Measurements from ENCODE around the gene CARS2. TPM values are rescaled to one million over a fixed set of nuclear protein-coding genes. Genes with fewer than 3 reads are reported as not detected.
"Not testable (repeated sequence)": the region's sequence is repeated elsewhere in the genome, so short reads cannot be mapped to it uniquely, and the experiment has no call there.

Gene CARS2
- total and polyA plus RNA-seq, 4 donors = 47.7 to 65.0 (median 54.2) TPM

GRCh38 chr13:110616103-110617101 lies 89.5 kb downstream of the CARS2 start:
- DNase-seq (ENCODE audit: low read depth in 4 of 6, low spot score in 6 of 6) = peak in 1 of 6 donors; percentile 17
- peak overlapping the region; percentile 40 for H3K27ac ChIP-seq (ENCODE audit: low read depth, low read length)
- 0% methylated on average over 28 of the region's 37 CpGs for WGBS (ENCODE audit: insufficient coverage)
- H3K4me3 ChIP-seq (ENCODE audit: low read depth, low read length) = peak overlapping the region; percentile 63
- H3K36me3 ChIP-seq (ENCODE audit: control insufficient read depth, insufficient read depth, low read length) = peaks cover 3% of the 10 kb centered on the region
- H3K4me1 ChIP-seq (ENCODE audit: control insufficient read depth, insufficient read depth, low read length) = peaks cover 19% of the 10 kb centered on the region
- H3K27me3 ChIP-seq (ENCODE audit: control insufficient read depth, insufficient read depth, low read length) = no peaks in the 10 kb centered on the region
- peaks cover 1% of the 10 kb centered on the region for H3K9me3 ChIP-seq (ENCODE audit: control insufficient read depth, insufficient read depth, low read length)

- Histone ChIP-seq H3K27me3 (ENCODE audit: control insufficient read depth, insufficient read depth, low read length) (peaks cover under 1% of the 10 kb centered on the region), H3K4me3 (ENCODE audit: low read depth, low read length) (peak within 1 kb of the TSS; percentile 63), H3K27ac (ENCODE audit: low read depth, low read length) (peak within 1 kb of the TSS; percentile 84), H3K9me3 (ENCODE audit: control insufficient read depth, insufficient read depth, low read length) (peaks cover 1% of the 10 kb centered on the region), H3K36me3 (ENCODE audit: control insufficient read depth, insufficient read depth, low read length) (peaks cover 3% of the 10 kb centered on the region), H3K4me1 (ENCODE audit: control insufficient read depth, insufficient read depth, low read length) (peaks cover 19% of the 10 kb centered on the region)
- WGBS (ENCODE audit: insufficient coverage) = 1% methylated on average over 95 of the region's 95 CpGs
- peak; percentile 79 to 97 (median 84) for DNase-seq (ENCODE audit: low read depth in 4 of 6, low spot score in 6 of 6)
Measured at GRCh38 chr13:110615322-110616102, 90.4 kb downstream of the CARS2 start, which contains the start of gene NAXD. TSS of gene NAXD (plus strand) at chr13:110615545. CDS start at chr13:110615602, 57 bp downstream.

GRCh38 chr13:110615005-110615321 lies 91.0 kb downstream of the CARS2 start:
- Histone ChIP-seq H3K27me3 (ENCODE audit: control insufficient read depth, insufficient read depth, low read length) (peaks cover 3% of the 10 kb centered on the region), H3K9me3 (ENCODE audit: control insufficient read depth, insufficient read depth, low read length) (peaks cover 1% of the 10 kb centered on the region), H3K4me3 (ENCODE audit: low read depth, low read length) (peak overlapping the region; percentile 63), H3K27ac (ENCODE audit: low read depth, low read length) (peak overlapping the region; percentile 38), H3K36me3 (ENCODE audit: control insufficient read depth, insufficient read depth, low read length) (peaks cover 3% of the 10 kb centered on the region), H3K4me1 (ENCODE audit: control insufficient read depth, insufficient read depth, low read length) (peaks cover 19% of the 10 kb centered on the region)
- no peak for DNase-seq (ENCODE audit: low read depth in 4 of 6, low spot score in 6 of 6)
- 88% methylated on average over 11 of the region's 11 CpGs for WGBS (ENCODE audit: insufficient coverage)

- H3K4me1 ChIP-seq (ENCODE audit: control insufficient read depth, insufficient read depth, low read length) = peaks cover 8% of the 10 kb centered on the region
- H3K9me3 ChIP-seq (ENCODE audit: control insufficient read depth, insufficient read depth, low read length) = peaks cover 1% of the 10 kb centered on the region
- no peak for DNase-seq (ENCODE audit: low read depth in 4 of 6, low spot score in 6 of 6)
- H3K27ac ChIP-seq (ENCODE audit: low read depth, low read length) = no peak overlapping the region
- no peak overlapping the region for H3K4me3 ChIP-seq (ENCODE audit: low read depth, low read length)
- H3K36me3 ChIP-seq (ENCODE audit: control insufficient read depth, insufficient read depth, low read length) = no peaks in the 10 kb centered on the region
- 88% methylated on average over 8 of the region's 12 CpGs for WGBS (ENCODE audit: insufficient coverage)
- peaks cover 3% of the 10 kb centered on the region for H3K27me3 ChIP-seq (ENCODE audit: control insufficient read depth, insufficient read depth, low read length)
Measured at GRCh38 chr13:110610955-110611595, 94.8 kb downstream of the CARS2 start.

GRCh38 chr13:110607675-110608224 lies 98.2 kb downstream of the CARS2 start:
- H3K4me1 ChIP-seq (ENCODE audit: control insufficient read depth, insufficient read depth, low read length) = no peaks in the 10 kb centered on the region
- no peak for DNase-seq (ENCODE audit: low read depth in 4 of 6, low spot score in 6 of 6)
- no peaks in the 10 kb centered on the region for H3K9me3 ChIP-seq (ENCODE audit: control insufficient read depth, insufficient read depth, low read length)
- no peaks in the 10 kb centered on the region for H3K36me3 ChIP-seq (ENCODE audit: control insufficient read depth, insufficient read depth, low read length)
- H3K27ac ChIP-seq (ENCODE audit: low read depth, low read length) = no peak overlapping the region
- WGBS (ENCODE audit: insufficient coverage) = no CpG with 5 or more reads among the region's 3 CpGs
- peaks cover 3% of the 10 kb centered on the region for H3K27me3 ChIP-seq (ENCODE audit: control insufficient read depth, insufficient read depth, low read length)
- no peak overlapping the region for H3K4me3 ChIP-seq (ENCODE audit: low read depth, low read length)

GRCh38 chr13:110606281-110606680 lies 99.6 kb downstream of the CARS2 start:
- not testable (repeated sequence) for H3K27ac ChIP-seq (ENCODE audit: low read depth, low read length); H3K9me3 ChIP-seq (ENCODE audit: control insufficient read depth, insufficient read depth, low read length); DNase-seq (ENCODE audit: low read depth in 4 of 6, low spot score in 6 of 6); H3K36me3 ChIP-seq (ENCODE audit: control insufficient read depth, insufficient read depth, low read length); H3K4me3 ChIP-seq (ENCODE audit: low read depth, low read length); H3K27me3 ChIP-seq (ENCODE audit: control insufficient read depth, insufficient read depth, low read length); H3K4me1 ChIP-seq (ENCODE audit: control insufficient read depth, insufficient read depth, low read length)
- WGBS (ENCODE audit: insufficient coverage) = no CpG with 5 or more reads among the region's 33 CpGs

- Histone ChIP-seq H3K36me3 (ENCODE audit: control insufficient read depth, insufficient read depth, low read length) (no peaks in the 10 kb centered on the region), H3K4me3 (ENCODE audit: low read depth, low read length) (no peak overlapping the region), H3K9me3 (ENCODE audit: control insufficient read depth, insufficient read depth, low read length) (no peaks in the 10 kb centered on the region), H3K27me3 (ENCODE audit: control insufficient read depth, insufficient read depth, low read length) (no peaks in the 10 kb centered on the region), H3K4me1 (ENCODE audit: control insufficient read depth, insufficient read depth, low read length) (no peaks in the 10 kb centered on the region), H3K27ac (ENCODE audit: low read depth, low read length) (no peak overlapping the region)
- no CpG with 5 or more reads among the region's 6 CpGs for WGBS (ENCODE audit: insufficient coverage)
- no peak for DNase-seq (ENCODE audit: low read depth in 4 of 6, low spot score in 6 of 6)
Measured at GRCh38 chr13:110605132-110605531, 100.8 kb downstream of the CARS2 start.

GRCh38 chr13:110600980-110601379 lies 104.9 kb downstream of the CARS2 start:
- Histone ChIP-seq H3K36me3 (ENCODE audit: control insufficient read depth, insufficient read depth, low read length) (no peaks in the 10 kb centered on the region), H3K27me3 (ENCODE audit: control insufficient read depth, insufficient read depth, low read length) (no peaks in the 10 kb centered on the region), H3K9me3 (ENCODE audit: control insufficient read depth, insufficient read depth, low read length) (no peaks in the 10 kb centered on the region), H3K4me3 (ENCODE audit: low read depth, low read length) (no peak overlapping the region), H3K27ac (ENCODE audit: low read depth, low read length) (no peak overlapping the region), H3K4me1 (ENCODE audit: control insufficient read depth, insufficient read depth, low read length) (no peaks in the 10 kb centered on the region)
- no peak for DNase-seq (ENCODE audit: low read depth in 4 of 6, low spot score in 6 of 6)
- WGBS (ENCODE audit: insufficient coverage) = 100% methylated on average over 1 of the region's 4 CpGs

GRCh38 chr13:110600261-110600819 lies 105.6 kb downstream of the CARS2 start:
- Histone ChIP-seq H3K9me3 (ENCODE audit: control insufficient read depth, insufficient read depth, low read length) (no peaks in the 10 kb centered on the region), H3K36me3 (ENCODE audit: control insufficient read depth, insufficient read depth, low read length) (no peaks in the 10 kb centered on the region), H3K4me1 (ENCODE audit: control insufficient read depth, insufficient read depth, low read length) (no peaks in the 10 kb centered on the region), H3K27ac (ENCODE audit: low read depth, low read length) (no peak overlapping the region), H3K4me3 (ENCODE audit: low read depth, low read length) (no peak overlapping the region), H3K27me3 (ENCODE audit: control insufficient read depth, insufficient read depth, low read length) (no peaks in the 10 kb centered on the region)
- WGBS (ENCODE audit: insufficient coverage) = 80% methylated on average over 9 of the region's 10 CpGs
- peak in 1 of 6 donors; percentile 20 for DNase-seq (ENCODE audit: low read depth in 4 of 6, low spot score in 6 of 6)
